GM12875 (cell line): ENCODE measurements around the gene RIIAD1.
A peak's percentile ranks its signal among the peaks of the same experiment; 100 is the strongest.

Experiments
- H3K4me3 ChIP-seq: one replicate; pipeline ENCODE4 v1.5.1; 2011; ENCODE audit warnings: low read depth, low read length, control low read depth
- TF ChIP-seq, protein P1 (sequence below): IDR thresholded peaks from 2 replicates; pipeline ENCODE4 v1.5.1; 2011; ENCODE audit warnings: low read depth, mild to moderate bottlenecking, control low read depth, inconsistent platforms, low read length, moderate library complexity, borderline replicate concordance; ENCODE audit not compliant: insufficient read depth

RIIAD1 gene

DNA sequence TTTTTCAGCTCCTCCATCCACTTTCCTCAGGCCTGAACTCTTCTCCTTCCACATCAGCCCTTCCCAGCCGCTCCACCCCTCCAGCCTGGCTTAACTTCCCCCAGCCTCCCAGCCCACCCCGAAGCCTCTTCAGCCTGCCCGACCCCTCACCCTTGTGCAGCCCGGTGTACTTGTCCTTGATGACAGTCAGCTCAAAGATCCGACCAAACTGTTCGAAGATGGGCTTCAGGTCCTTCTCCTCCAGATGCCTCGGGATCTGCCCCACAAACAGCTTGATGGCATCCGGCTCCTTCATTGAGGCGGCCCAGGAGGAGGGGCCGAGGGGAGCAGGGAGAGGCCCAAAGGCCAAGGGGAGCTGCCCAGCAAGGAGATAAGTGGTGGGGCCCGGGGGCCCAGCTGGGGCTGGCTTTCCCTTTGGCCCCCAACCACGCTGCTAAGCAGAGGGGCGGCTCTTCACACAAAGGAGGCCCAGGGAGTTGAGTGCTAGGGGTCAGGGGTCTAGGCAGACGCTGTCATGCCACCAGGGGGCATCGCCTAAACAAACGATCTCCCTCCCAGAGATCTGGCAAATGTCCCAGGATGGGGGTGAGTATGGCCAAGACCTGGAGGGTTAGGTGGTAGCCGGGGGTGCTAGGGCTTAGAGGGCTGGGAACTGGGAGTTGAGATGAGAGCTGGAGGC, 5.5 kb upstream of the RIIAD1 start:
- no peak overlapping the region for H3K4me3 ChIP-seq
- TF ChIP-seq, protein P1, sequence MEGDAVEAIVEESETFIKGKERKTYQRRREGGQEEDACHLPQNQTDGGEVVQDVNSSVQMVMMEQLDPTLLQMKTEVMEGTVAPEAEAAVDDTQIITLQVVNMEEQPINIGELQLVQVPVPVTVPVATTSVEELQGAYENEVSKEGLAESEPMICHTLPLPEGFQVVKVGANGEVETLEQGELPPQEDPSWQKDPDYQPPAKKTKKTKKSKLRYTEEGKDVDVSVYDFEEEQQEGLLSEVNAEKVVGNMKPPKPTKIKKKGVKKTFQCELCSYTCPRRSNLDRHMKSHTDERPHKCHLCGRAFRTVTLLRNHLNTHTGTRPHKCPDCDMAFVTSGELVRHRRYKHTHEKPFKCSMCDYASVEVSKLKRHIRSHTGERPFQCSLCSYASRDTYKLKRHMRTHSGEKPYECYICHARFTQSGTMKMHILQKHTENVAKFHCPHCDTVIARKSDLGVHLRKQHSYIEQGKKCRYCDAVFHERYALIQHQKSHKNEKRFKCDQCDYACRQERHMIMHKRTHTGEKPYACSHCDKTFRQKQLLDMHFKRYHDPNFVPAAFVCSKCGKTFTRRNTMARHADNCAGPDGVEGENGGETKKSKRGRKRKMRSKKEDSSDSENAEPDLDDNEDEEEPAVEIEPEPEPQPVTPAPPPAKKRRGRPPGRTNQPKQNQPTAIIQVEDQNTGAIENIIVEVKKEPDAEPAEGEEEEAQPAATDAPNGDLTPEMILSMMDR, result 0 out of 2 replicates have a peak, but pooled peaks have one; percentile 13

DNA sequence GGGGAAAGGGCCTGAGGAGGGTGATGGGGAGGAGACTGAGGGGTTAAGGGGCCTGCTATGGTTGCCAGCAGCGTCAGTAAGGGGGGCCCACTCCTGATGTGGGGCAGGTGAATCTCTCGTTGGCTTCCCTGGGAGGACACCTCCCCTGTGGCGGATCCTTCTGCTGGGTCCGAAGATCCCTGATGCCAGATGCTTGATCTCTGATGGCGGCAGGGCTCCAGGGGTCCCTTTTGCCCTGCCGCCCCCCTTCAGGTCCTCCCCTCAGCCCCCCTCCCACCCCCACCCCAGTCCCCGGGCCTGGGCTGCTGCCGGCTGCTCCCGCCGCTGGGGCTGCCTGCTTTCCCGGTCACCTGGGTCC, 4.9 kb upstream of the RIIAD1 start:
- no peak overlapping the region for H3K4me3 ChIP-seq

DNA sequence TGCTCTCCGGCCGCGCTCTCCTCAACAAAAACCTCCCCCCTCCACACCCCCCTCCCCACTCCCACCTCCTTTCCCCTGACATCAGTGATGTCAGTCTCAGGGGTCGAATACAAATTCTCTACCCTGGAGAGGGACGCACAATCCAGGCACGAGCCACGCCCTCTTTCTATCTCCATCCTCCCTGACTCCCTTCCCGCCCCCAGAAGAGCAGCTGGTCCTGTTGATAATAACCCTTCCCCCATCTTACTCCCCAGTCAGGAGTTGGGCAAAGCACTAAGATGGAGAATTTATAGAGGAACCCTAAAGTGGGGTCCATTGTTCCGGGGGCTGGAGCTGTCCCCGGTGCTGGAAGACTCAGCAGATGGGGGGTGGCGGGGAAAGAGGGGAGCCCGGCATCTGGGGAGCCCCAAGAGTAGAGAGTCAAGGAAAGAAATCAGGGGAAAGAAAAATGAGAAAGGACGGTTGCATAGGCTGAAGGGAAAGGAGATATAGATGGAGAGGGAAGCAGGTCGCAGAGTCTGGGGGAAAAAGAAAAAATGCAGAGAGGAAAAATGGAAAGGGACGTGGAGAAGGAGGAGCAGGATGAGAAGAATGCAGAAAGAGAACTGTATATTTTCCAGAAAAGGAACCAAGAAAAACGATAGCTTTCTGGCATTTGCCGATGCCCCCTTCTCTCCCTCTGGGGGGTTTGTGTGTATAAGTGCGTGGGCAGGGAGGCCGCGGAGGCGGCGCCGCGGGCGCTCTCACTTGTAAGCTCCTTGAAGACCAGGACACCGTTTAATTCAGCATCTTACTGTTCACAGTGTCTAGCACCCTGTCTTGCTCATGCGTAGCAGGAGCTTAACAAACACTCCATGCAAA, 4.3 kb upstream of the RIIAD1 start, which contains the start of gene CELF3:
Gene CELF3, minus strand, starts transcription at position 33 of the 861 bp plus-strand sequence. CDS start 783 bp downstream, outside the sequence.
- H3K4me3 ChIP-seq, result no peak within 1 kb of the TSS
- TF ChIP-seq, protein P1, result no peak

More for the DNA sequence above, 4.9 kb upstream of the RIIAD1 start:
- TF ChIP-seq, protein P1, result no peak

DNA sequence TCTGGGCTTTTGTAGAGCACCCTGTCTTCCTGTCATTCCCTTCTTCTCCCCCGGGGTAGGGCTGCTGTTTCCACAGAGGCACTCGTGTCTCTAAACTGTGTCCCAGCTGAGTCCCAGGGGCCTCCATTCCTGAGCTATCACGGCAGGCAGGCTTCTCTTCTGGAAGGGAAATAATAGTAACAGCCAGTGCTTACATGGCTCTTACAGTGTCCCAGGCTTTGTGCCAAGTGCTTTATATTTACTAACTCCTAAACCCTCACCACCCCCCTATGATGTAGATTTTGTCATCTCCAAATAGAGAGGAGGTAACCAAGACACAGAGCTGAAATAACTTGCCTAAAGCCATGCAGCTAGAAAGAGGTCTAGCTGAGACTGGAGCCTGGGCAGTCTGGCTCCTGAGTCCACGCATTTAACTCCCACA, 3.3 kb upstream of the RIIAD1 start:
- TF ChIP-seq, protein P1, result no peak
- no peak overlapping the region for H3K4me3 ChIP-seq

DNA sequence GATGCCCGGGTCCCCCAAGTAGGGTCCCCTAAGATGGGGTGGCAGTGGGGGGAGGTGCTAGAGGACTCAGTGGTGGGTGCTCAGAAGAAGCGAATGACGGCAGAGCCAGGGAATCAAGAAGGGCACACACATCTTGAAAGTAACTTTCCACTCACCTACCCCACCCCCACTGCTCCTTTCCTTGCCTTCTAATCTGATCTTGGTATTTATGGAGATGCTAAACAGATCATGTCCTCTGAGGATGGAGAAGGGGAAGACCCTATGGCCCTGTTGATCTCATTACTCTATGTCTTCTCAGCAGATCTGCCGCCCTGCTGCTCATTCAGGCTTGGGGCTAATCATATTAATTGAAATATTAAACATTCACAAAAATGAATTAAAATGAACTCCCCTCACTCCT, 2.7 kb upstream of the RIIAD1 start:
- H3K4me3 ChIP-seq, result no peak overlapping the region
- TF ChIP-seq, protein P1, result no peak

DNA sequence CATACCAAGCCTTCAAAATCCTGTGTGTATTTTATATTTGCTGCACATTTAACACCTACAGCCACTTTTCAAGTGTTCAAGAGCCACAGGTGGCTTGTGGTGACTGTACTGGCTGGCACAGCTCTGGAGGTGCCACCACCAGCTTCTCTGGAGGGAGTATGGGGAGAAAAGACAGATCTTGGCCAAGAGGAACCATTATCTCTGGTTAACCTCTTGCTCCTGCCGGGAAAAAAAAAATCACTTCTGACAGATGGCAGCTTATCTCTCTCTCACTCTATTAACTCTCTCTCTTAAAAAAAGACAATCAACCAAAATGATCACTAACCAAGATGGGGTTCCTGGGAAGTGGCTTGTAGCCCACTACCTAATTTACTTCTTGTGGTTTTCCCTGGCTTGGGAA, 1.2 kb upstream of the RIIAD1 start:
- H3K4me3 ChIP-seq, result no peak overlapping the region
- TF ChIP-seq, protein P1, result no peak
